BJ (cell line): ENCODE data around the gene EPHA6. TPM values are rescaled to one million over a fixed set of nuclear protein-coding genes. Genes with fewer than 3 reads are reported as not detected.
"Not testable (repeated sequence)": the region's sequence is repeated elsewhere in the genome, so short reads cannot be mapped to it uniquely, and the experiment has no call there.

Experiments
- CTCF ChIA-PET: fragments of 350-600 bp; formaldehyde crosslinking; extraction: SDS; loops from one replicate; lab custom pipeline; 2021; ENCODE audit warnings: antibody characterized with exemption, inconsistent platforms; lab: Yijun Ruan, JAX
- POLR2A ChIA-PET: fragments of 300-600 bp; sonication (Branson Sonifier 250); formaldehyde crosslinking; extraction: SDS; loops from one replicate; lab custom pipeline; 2021; ENCODE audit warnings: antibody characterized with exemption; lab: Charles Lee
- DNase-seq: peaks from one replicate; pipeline ENCODE4 v3.0.0-alpha.2; 2011; ENCODE audit warnings: low read depth
- H3K27me3 ChIP-seq: 2 replicates; pipeline ENCODE4 v1.6.0; 2011; ENCODE audit warnings: low read length; ENCODE audit not compliant: control insufficient read depth, insufficient read depth
- H3K36me3 ChIP-seq: 2 replicates; pipeline ENCODE4 v1.5.1; 2011; ENCODE audit warnings: low read length; ENCODE audit not compliant: control insufficient read depth, insufficient read depth
- H3K4me3 ChIP-seq: 2 replicates; pipeline ENCODE4 v1.5.1; 2011; ENCODE audit warnings: low read depth, mild to moderate bottlenecking, control low read depth, low read length
- CTCF ChIP-seq: IDR thresholded peaks from 2 replicates; pipeline ENCODE4 v1.5.1; 2011; ENCODE audit warnings: low read depth, mild to moderate bottlenecking, control low read depth, inconsistent platforms, low read length, moderate library complexity; ENCODE audit not compliant: insufficient read depth
- polyA plus RNA-seq: library from polyadenylated mRNA; depleted of rRNA; stranded (reverse); fragments of >200 nt; gene quantifications from 2 replicates; pipeline ENCODE4 v1.2.3, GENCODE V29; 2011

Gene EPHA6
- polyA plus RNA-seq, 1 experiment, result not detected

GRCh38 chr3:96977671-96978070 lies 163.3 kb downstream of the EPHA6 start:
- ChIA-PET POLR2A (no interaction called here), CTCF (no interaction called here)
- no peak overlapping the region for H3K4me3 ChIP-seq
- no peak for DNase-seq
- no peak for TF ChIP-seq CTCF
- no peaks in the 10 kb centered on the region for H3K27me3 ChIP-seq
- H3K36me3 ChIP-seq, result no peaks in the 10 kb centered on the region

GRCh38 chr3:96983716-96984115 lies 169.3 kb downstream of the EPHA6 start:
- CTCF ChIA-PET, POLR2A ChIA-PET, H3K27me3 ChIP-seq, H3K4me3 ChIP-seq, H3K36me3 ChIP-seq, DNase-seq: not testable (repeated sequence)

- CTCF ChIA-PET, result no interaction called here
- Histone ChIP-seq H3K4me3 (no peak overlapping the region), H3K27me3 (no peaks in the 10 kb centered on the region), H3K36me3 (no peaks in the 10 kb centered on the region)
- POLR2A ChIA-PET, result no interaction called here
- TF ChIP-seq CTCF, result no peak
- DNase-seq, result no peak
Measured at GRCh38 chr3:96986241-96986640, 171.8 kb downstream of the EPHA6 start.

GRCh38 chr3:96991231-96991630 lies 176.8 kb downstream of the EPHA6 start:
- CTCF ChIA-PET, result no interaction called here
- DNase-seq, result no peak
- no peak overlapping the region for H3K4me3 ChIP-seq
- H3K27me3 ChIP-seq, result no peaks in the 10 kb centered on the region
- no peaks in the 10 kb centered on the region for H3K36me3 ChIP-seq
- no peak for TF ChIP-seq CTCF
- POLR2A ChIA-PET, result no interaction called here

- ChIA-PET POLR2A (no interaction called here), CTCF (no interaction called here)
- no peak for TF ChIP-seq CTCF
- DNase-seq, result no peak
- Histone ChIP-seq H3K27me3 (no peaks in the 10 kb centered on the region), H3K36me3 (no peaks in the 10 kb centered on the region), H3K4me3 (no peak overlapping the region)
Measured at GRCh38 chr3:96991800-96992365, 177.5 kb downstream of the EPHA6 start.

- DNase-seq, result no peak
- Histone ChIP-seq H3K36me3 (no peaks in the 10 kb centered on the region), H3K4me3 (no peak overlapping the region), H3K27me3 (no peaks in the 10 kb centered on the region)
- POLR2A ChIA-PET, result no interaction called here
- CTCF ChIA-PET, result no interaction called here
- no peak for TF ChIP-seq CTCF
Measured at GRCh38 chr3:96994988-96995387, 180.6 kb downstream of the EPHA6 start.
